HG02870 (cell line): ENCODE data around the gene DHRS3.
"Not testable (repeated sequence)": the region's sequence is repeated elsewhere in the genome, so short reads cannot be mapped to it uniquely, and the experiment has no call there.

Experiments
- ATAC-seq: cut with Tn5 transposase; IDR thresholded peaks from one replicate; pipeline ENCODE4 v1.9.1; 2021; ENCODE audit warnings: mild to moderate bottlenecking, moderate library complexity; ENCODE audit not compliant: unreplicated experiment

The DHRS3 gene

GRCh38 chr1:12541274-12542137, 76.5 kb downstream of the DHRS3 start:
- no peak for ATAC-seq

GRCh38 chr1:12540580-12541273, 77.3 kb downstream of the DHRS3 start:
- ATAC-seq = no peak

DNA sequence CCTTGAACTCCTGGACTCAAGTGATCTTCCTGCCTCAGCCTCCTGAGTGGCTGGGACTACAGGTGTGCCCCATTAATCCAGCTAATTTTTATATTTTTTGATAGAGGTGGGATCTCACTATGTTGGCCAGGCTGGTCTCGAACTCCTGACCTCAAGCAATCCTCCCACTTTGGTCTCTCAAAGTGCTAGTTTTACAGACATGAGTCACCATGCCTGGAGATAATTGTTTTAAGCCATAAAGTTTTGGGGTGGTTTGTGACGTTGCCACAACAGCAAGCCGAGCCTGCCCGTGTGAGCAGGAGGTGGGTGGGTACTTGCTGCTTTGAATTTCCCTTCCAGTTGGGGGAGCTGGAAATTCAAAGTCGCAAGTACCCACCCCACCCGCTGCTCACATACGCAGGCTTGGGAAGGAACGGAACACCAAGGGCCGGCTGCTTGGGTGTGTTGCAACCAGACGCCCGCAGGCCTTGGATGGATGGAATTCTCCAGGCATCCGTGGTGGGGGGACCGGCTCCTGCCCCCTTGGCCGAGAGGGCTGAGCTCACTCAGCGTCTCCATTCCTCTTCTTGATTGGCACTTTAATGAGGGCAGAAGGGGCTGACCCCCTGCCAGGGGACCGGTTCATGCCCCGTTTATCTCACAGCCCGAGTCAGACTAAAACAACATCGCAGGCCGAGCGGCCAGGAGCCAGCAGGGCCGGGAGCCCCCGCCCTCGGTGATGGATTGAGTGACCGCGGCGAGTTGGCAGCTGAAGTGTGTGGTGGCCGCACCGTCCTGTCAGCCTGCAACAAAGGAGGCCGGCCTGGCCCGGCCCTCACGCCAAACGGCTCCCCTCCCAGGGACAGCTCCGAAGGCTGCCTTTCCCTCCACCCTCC, 78.1 kb downstream of the DHRS3 start:
- ATAC-seq = no peak

GRCh38 chr1:12539320-12539704, 78.7 kb downstream of the DHRS3 start:
- no peak for ATAC-seq

DNA sequence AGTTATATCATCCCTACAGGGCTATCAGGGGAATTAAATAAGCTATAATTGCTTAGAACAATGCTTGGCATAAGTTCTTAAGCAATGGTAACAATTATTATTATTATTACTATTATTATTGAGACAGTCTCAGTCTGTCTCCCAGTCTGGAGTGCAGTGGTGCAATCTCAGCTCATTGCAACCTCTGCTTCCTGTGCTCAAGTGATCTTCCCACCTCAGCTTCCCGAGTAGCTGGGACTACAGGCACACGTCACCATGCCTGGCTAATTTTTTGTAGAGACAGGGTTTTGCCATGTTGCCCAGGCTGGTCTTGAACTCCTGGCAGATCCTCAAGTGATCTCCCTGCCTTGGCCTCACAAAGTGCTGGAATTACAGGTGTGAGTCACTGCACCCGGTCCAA, 79.5 kb downstream of the DHRS3 start:
- not testable (repeated sequence) for ATAC-seq

DNA sequence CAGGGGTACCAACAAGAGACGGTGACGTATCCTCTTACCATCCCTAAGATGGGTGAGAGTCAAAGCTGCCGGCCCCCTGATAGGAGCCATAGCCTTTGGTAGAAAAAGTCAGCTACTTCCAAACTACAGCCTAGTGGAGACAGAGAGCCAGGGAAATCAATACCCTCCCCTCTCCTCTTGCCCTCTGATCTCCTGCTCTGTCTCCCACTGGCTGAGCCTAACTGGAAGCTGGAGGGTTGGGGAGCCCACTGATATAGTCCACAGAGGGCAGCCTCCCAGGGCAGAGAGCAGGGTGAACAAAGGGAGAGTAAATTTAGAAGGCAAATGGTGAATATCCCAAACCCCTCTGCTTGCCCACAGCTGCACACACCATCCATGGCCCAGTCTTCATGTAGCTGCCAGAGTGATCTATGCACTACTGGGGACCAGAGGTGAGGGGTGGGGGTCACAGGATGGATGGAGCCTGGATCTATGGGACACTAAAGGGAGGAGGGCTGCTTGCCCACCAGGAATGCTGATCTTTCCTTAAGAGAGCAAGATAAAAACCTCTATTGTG, 80.0 kb downstream of the DHRS3 start:
- no peak for ATAC-seq

- ATAC-seq = no peak
These were observed 80.7 kb downstream of the DHRS3 start for GRCh38 chr1:12537294-12537693.

- ATAC-seq = no peak
These were observed 81.9 kb downstream of the DHRS3 start for GRCh38 chr1:12536023-12536639.

- no peak for ATAC-seq
These were observed 85.3 kb downstream of the DHRS3 start for GRCh38 chr1:12532405-12533315.

DNA sequence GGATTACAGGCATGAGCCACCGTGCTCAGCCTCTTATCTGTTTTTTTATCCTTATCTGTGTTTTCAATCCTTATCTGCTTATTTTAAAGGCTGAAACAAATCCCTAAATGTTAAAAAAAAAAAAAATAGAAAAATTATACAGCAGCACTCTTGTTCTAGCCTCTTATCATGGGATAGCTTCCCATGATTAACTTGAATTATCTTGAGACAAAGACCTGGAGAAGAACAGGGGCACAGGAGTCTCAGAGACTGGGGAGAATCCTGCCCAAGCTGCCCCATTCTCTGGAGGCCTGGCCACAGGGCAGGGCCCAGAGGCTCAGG, 86.9 kb downstream of the DHRS3 start:
- ATAC-seq = no peak

GRCh38 chr1:12530462-12531178, 87.4 kb downstream of the DHRS3 start:
- ATAC-seq = no peak

- no peak for ATAC-seq
These were observed 88.3 kb downstream of the DHRS3 start for GRCh38 chr1:12529640-12530174.

GRCh38 chr1:12528021-12528852, 89.8 kb downstream of the DHRS3 start:
- ATAC-seq = no peak

DNA sequence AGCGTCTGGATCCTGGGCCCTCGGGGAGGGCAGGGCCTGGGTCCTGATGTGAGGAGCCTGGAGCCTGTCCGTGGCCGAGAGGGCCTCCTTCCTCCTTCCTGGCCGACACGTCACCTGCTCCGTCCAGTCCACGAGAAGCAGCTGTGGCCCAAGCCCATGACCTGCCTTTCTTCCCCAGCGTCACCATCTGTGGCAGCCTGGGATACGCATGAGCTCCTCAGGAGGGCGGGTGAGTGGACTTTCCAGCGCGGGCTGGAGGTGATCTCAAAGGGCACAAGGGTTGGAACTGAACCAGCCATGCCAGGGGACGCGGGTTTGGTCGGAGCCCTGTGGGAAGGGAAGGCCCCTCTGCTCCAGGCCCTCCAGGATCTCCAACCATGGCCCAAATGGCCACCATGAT, 90.4 kb downstream of the DHRS3 start:
- no peak for ATAC-seq

GRCh38 chr1:12525311-12526181, 92.5 kb downstream of the DHRS3 start:
- no peak for ATAC-seq

GRCh38 chr1:12524266-12524665, 93.7 kb downstream of the DHRS3 start:
- ATAC-seq = no peak

- not testable (repeated sequence) for ATAC-seq
These were observed 95.2 kb downstream of the DHRS3 start for GRCh38 chr1:12522780-12523179.
